Measurements from ENCODE around the gene GLUD1. TPM values are rescaled to one million over a fixed set of nuclear protein-coding genes. Genes with fewer than 3 reads are reported as not detected.

The GLUD1 gene
- polyA plus RNA-seq, 3 donors, result 63.6 to 175 (median 163) TPM

DNA sequence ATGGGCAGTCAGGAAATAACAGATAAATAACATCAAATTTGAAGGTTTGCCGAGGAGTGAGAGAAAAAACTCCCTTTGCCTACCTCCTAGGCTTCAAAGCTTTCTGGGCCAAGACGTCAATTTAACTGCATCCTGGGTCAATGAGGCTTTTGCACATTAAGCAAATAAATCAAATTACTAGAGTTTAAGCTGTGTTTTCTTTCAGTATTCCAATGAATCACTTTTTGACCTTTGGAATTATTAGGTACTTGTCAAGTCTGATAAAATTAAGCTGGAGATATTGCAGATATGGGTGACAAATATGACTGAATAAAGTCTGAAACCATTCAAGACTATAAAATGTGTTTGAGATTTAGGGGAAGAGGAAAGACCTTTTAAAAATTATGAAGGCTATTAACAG lies 22.2 kb downstream of the GLUD1 start:
- Mint-ChIP-seq H3K27me3 (ENCODE audit: low read depth in 3 of 3) (peaks cover 0 to under 1% (median 0%) of the 10 kb centered on the region in 3 donors), H3K9me3 (no peaks in the 10 kb centered on the region), H3K36me3 (peaks cover 58 to 84% of the 10 kb centered on the region in 2 donors), H3K4me3 (no peak overlapping the region), H3K4me1 (no peaks in the 10 kb centered on the region), H3K27ac (peak overlapping the region in 1 of 7 donors; percentile 5)
- TF ChIP-seq, protein P1, sequence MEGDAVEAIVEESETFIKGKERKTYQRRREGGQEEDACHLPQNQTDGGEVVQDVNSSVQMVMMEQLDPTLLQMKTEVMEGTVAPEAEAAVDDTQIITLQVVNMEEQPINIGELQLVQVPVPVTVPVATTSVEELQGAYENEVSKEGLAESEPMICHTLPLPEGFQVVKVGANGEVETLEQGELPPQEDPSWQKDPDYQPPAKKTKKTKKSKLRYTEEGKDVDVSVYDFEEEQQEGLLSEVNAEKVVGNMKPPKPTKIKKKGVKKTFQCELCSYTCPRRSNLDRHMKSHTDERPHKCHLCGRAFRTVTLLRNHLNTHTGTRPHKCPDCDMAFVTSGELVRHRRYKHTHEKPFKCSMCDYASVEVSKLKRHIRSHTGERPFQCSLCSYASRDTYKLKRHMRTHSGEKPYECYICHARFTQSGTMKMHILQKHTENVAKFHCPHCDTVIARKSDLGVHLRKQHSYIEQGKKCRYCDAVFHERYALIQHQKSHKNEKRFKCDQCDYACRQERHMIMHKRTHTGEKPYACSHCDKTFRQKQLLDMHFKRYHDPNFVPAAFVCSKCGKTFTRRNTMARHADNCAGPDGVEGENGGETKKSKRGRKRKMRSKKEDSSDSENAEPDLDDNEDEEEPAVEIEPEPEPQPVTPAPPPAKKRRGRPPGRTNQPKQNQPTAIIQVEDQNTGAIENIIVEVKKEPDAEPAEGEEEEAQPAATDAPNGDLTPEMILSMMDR (IDR thresholded peaks at IDR 0.05), result no peak
- Histone ChIP-seq H3K4me1 (ENCODE audit: control insufficient read depth in 1 of 2, insufficient read depth in 2 of 2, low read length in 2 of 2) (no peaks in the 10 kb centered on the region), H3K9me3 (replicated peaks in 1 of 2; ENCODE audit: control insufficient read depth in 1 of 2, insufficient read depth in 1 of 2, low read length in 2 of 2) (no peaks in the 10 kb centered on the region), H3K36me3 (replicated peaks in 1 of 2; ENCODE audit: control insufficient read depth in 1 of 2, insufficient read depth in 2 of 2, low read length in 2 of 2) (peaks cover 70 to 93% of the 10 kb centered on the region in 2 donors), H3K27ac (ENCODE audit: low read depth in 1 of 2, low read length in 2 of 2) (no peak overlapping the region), H3K4me2 (replicated peaks; ENCODE audit: extremely low read depth, low read length, poor library complexity, severe bottlenecking) (no peak overlapping the region), H3K27me3 (ENCODE audit: control insufficient read depth in 2 of 2, insufficient read depth in 2 of 2, low read length in 2 of 2) (no peaks in the 10 kb centered on the region), H3K79me2 (ENCODE audit: insufficient read depth, low read length) (peaks cover 4% of the 10 kb centered on the region), H4K20me1 (ENCODE audit: insufficient read depth, low read length) (peaks cover 50% of the 10 kb centered on the region), H3K9ac (ENCODE audit: insufficient read depth, low read length, poor library complexity, severe bottlenecking) (no peak overlapping the region), H3K4me3 (replicated peaks in 1 of 3; ENCODE audit: low read depth in 2 of 3, low read length in 3 of 3) (no peak overlapping the region), H2AFZ (ENCODE audit: insufficient read depth, low read depth, low read length, poor library complexity, severe bottlenecking) (no peak overlapping the region)
- DNase-seq, result no peak
- WGBS (ENCODE audit: insufficient coverage), result no CpG with 5 or more reads among the region's 2 CpGs
- intact Hi-C loops (cut with micrococcal nuclease), result no loop called here

DNA sequence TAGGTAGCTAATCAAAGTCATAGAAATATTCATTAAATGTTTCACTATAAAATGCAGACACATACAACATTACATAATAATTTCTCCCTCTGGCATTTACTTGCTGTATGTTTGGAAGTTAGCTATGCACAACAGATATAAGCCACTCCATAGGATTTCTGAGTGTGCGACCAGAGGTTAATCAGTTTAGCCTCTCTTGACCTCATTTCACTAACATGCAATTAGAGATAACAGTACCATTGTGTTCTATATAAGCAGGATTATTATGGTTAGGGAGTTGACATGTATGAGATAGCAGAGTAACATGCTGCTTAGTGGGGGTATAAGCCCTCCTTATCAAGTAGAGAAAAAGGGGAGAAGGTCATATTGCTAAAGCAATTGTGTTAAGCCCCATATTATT lies 26.4 kb downstream of the GLUD1 start:
- no peaks in the 10 kb centered on the region for H3K27me3 Mint-ChIP-seq (ENCODE audit: low read depth in 3 of 3)
- H3K36me3 Mint-ChIP-seq, result peaks cover 82 to 95% of the 10 kb centered on the region in 2 donors
- Histone ChIP-seq H3K4me2 (replicated peaks; ENCODE audit: extremely low read depth, low read length, poor library complexity, severe bottlenecking) (no peak overlapping the region), H3K36me3 (replicated peaks in 1 of 2; ENCODE audit: control insufficient read depth in 1 of 2, insufficient read depth in 2 of 2, low read length in 2 of 2) (peaks cover 85 to 100% of the 10 kb centered on the region in 2 donors), H3K4me3 (replicated peaks in 1 of 3; ENCODE audit: low read depth in 2 of 3, low read length in 3 of 3) (no peak overlapping the region), H3K27ac (ENCODE audit: low read depth in 1 of 2, low read length in 2 of 2) (no peak overlapping the region), H3K9me3 (replicated peaks in 1 of 2; ENCODE audit: control insufficient read depth in 1 of 2, insufficient read depth in 1 of 2, low read length in 2 of 2) (no peaks in the 10 kb centered on the region), H3K9ac (ENCODE audit: insufficient read depth, low read length, poor library complexity, severe bottlenecking) (no peak overlapping the region), H3K79me2 (ENCODE audit: insufficient read depth, low read length) (no peaks in the 10 kb centered on the region), H2AFZ (ENCODE audit: insufficient read depth, low read depth, low read length, poor library complexity, severe bottlenecking) (no peak overlapping the region), H3K4me1 (ENCODE audit: control insufficient read depth in 1 of 2, insufficient read depth in 2 of 2, low read length in 2 of 2) (no peaks in the 10 kb centered on the region), H3K27me3 (ENCODE audit: control insufficient read depth in 2 of 2, insufficient read depth in 2 of 2, low read length in 2 of 2) (no peaks in the 10 kb centered on the region), H4K20me1 (ENCODE audit: insufficient read depth, low read length) (peaks cover 32% of the 10 kb centered on the region)
- H3K27ac Mint-ChIP-seq, result no peak overlapping the region
- H3K4me1 Mint-ChIP-seq, result no peaks in the 10 kb centered on the region
- no peak for DNase-seq
- H3K9me3 Mint-ChIP-seq, result no peaks in the 10 kb centered on the region
- intact Hi-C loops (cut with micrococcal nuclease), result no loop called here
- no peak overlapping the region for H3K4me3 Mint-ChIP-seq
- TF ChIP-seq, protein P1 (IDR thresholded peaks at IDR 0.05), result no peak
- no CpG with 5 or more reads among the region's 1 CpG for WGBS (ENCODE audit: insufficient coverage)
